ENCODE data around the gene RBM8A.

GRCh38 chr1:145951526-145951925, 24.2 kb upstream of the RBM8A start:
- TF ChIP-seq CTCF (IDR thresholded peaks at IDR 0.05) (no peak), POLR2A (IDR thresholded peaks at IDR 0.05) (no peak)

All from Peyer's patch (tissue), 4 donors.